SU-DHL-6 (cell line): ENCODE data around the gene TMEM108.

Experiments used
- H2AFZ ChIP-seq: fragments of 200-600 bp; sonication (generic); 2 replicates; pipeline ENCODE4 v1.6.1; 2014; ENCODE audit warnings: low read depth, mild to moderate bottlenecking, moderate library complexity, mixed read lengths, antibody characterized with exemption, low read length; ENCODE audit not compliant: severe bottlenecking
- H3F3A ChIP-seq: fragments of 200-600 bp; shearing (Covaris generic); 2 replicates; pipeline ENCODE4 v1.6.0; 2016; ENCODE audit warnings: antibody characterized with exemption, mild to moderate bottlenecking; ENCODE audit not compliant: insufficient read depth
- H3K27ac ChIP-seq: fragments of 200-600 bp; sonication (generic); 2 replicates; pipeline ENCODE4 v1.5.1; 2016; ENCODE audit warnings: low read depth, mild to moderate bottlenecking, low read length, moderate library complexity, mixed read lengths
- H3K27me3 ChIP-seq: fragments of 200-600 bp; sonication (generic), shearing (Covaris generic); 2 replicates; pipeline ENCODE4 v1.6.0; 2014; ENCODE audit warnings: mild to moderate bottlenecking, low read length
- H3K36me3 ChIP-seq: fragments of 200-600 bp; sonication (generic); 2 replicates; pipeline ENCODE4 v1.6.1; 2014; ENCODE audit warnings: mild to moderate bottlenecking, low read length, mixed read lengths
- H3K4me2 ChIP-seq: fragments of 300-600, 200-600 bp; shearing (Covaris generic), sonication (generic); 2 replicates; pipeline ENCODE4 v1.6.0; 2014; ENCODE audit warnings: low read length, low read depth, mild to moderate bottlenecking; ENCODE audit not compliant: poor library complexity, severe bottlenecking
- H3K4me3 ChIP-seq: fragments of 200-600 bp; sonication (generic); 2 replicates; pipeline ENCODE4 v1.5.1; 2014; ENCODE audit warnings: antibody characterized with exemption, low read length, mild to moderate bottlenecking, mixed read lengths; ENCODE audit not compliant: insufficient read depth, poor library complexity, severe bottlenecking
- H3K79me2 ChIP-seq: fragments of 200-600 bp; sonication (generic); 2 replicates; pipeline ENCODE4 v1.6.1; 2014; ENCODE audit warnings: mild to moderate bottlenecking, low read length, moderate library complexity; ENCODE audit not compliant: insufficient read depth
- H3K9ac ChIP-seq: fragments of 200-600 bp; sonication (generic); 2 replicates; pipeline ENCODE4 v1.7.0; 2014; ENCODE audit warnings: mild to moderate bottlenecking, low read length
- H3K9me2 ChIP-seq: fragments of 200-600 bp; sonication (generic); replicated peaks from 2 replicates; pipeline ENCODE4 v1.6.1; 2014; ENCODE audit warnings: low read length; ENCODE audit not compliant: insufficient read depth
- H3K9me3 ChIP-seq: fragments of 200-600 bp; sonication (generic); 2 replicates; pipeline ENCODE4 v1.6.1; 2014; ENCODE audit warnings: low read length, mixed read lengths; ENCODE audit not compliant: insufficient read depth
- H4K20me1 ChIP-seq: fragments of 200-600 bp; sonication (generic); 2 replicates; pipeline ENCODE4 v1.6.1; 2014; ENCODE audit warnings: low read depth, mild to moderate bottlenecking, antibody characterized with exemption, low read length, moderate library complexity, mixed read lengths
- EZH2phosphoT487 ChIP-seq: fragments of 200-600 bp; sonication (generic), shearing (Covaris generic); conservative IDR thresholded peaks from 2 replicates; pipeline ENCODE4 v1.6.1; 2018; ENCODE audit warnings: mild to moderate bottlenecking, antibody characterized with exemption, low read length, moderate library complexity, mixed read lengths
- TF ChIP-seq, protein P1 (sequence below): fragments of 200-600 bp; sonication (generic); IDR thresholded peaks from one replicate; pipeline ENCODE4 v1.5.1; 2017; ENCODE audit warnings: antibody characterized with exemption, mild to moderate bottlenecking, low read length, moderate library complexity; ENCODE audit not compliant: insufficient read depth, poor library complexity, severe bottlenecking

TMEM108 gene

DNA sequence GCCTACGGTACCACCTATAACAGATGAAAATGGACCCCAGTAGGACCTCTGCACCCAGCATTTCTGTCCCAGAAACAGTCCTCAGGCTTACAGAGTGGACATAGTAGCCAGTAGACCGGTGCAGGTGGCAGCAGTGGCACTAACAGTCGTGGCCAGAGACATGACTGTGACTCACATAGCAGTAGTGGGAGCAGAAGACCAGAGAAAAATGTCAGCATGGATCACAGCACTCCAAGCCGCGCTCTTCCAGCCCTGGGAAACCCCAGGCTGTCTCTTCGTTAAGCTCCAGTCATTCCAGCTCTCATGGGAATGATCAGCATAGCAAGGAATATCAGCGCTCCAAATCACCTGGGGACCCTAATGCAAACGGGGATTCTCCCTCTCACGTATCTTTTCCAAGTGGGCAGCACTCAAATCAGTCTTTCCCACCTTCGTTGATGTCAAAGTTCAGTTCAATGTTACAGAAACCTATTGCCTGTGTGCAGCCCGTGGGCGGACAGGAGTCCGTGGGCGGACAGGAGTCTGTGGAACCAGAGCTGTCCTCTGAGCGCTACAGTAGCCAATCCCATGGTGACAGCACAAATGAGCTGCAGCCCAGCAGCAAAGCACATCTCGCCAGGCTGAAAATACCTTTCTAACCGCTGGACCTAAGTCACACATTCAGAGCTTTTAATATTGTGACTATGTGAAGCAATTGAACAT lies 372.2 kb downstream of the TMEM108 start:
- H3K9ac ChIP-seq, result no peak overlapping the region
- 0 out of 2 replicates have a peak, but pooled peaks cover 7% of the 10 kb centered on the region for H3F3A ChIP-seq
- no peaks in the 10 kb centered on the region for H3K36me3 ChIP-seq
- no peak for TF ChIP-seq EZH2phosphoT487
- TF ChIP-seq, protein P1, sequence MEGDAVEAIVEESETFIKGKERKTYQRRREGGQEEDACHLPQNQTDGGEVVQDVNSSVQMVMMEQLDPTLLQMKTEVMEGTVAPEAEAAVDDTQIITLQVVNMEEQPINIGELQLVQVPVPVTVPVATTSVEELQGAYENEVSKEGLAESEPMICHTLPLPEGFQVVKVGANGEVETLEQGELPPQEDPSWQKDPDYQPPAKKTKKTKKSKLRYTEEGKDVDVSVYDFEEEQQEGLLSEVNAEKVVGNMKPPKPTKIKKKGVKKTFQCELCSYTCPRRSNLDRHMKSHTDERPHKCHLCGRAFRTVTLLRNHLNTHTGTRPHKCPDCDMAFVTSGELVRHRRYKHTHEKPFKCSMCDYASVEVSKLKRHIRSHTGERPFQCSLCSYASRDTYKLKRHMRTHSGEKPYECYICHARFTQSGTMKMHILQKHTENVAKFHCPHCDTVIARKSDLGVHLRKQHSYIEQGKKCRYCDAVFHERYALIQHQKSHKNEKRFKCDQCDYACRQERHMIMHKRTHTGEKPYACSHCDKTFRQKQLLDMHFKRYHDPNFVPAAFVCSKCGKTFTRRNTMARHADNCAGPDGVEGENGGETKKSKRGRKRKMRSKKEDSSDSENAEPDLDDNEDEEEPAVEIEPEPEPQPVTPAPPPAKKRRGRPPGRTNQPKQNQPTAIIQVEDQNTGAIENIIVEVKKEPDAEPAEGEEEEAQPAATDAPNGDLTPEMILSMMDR, result no peak
- H3K27ac ChIP-seq, result no peak overlapping the region
- no peak overlapping the region for H2AFZ ChIP-seq
- no peaks in the 10 kb centered on the region for H3K79me2 ChIP-seq
- H3K9me3 ChIP-seq, result no peaks in the 10 kb centered on the region
- no peak overlapping the region for H3K4me3 ChIP-seq
- no peaks in the 10 kb centered on the region for H3K9me2 ChIP-seq
- no peak overlapping the region for H3K4me2 ChIP-seq
- H4K20me1 ChIP-seq, result peaks cover 4% of the 10 kb centered on the region; the same call in 1 of the 2 replicates
- no peaks in the 10 kb centered on the region for H3K27me3 ChIP-seq

DNA sequence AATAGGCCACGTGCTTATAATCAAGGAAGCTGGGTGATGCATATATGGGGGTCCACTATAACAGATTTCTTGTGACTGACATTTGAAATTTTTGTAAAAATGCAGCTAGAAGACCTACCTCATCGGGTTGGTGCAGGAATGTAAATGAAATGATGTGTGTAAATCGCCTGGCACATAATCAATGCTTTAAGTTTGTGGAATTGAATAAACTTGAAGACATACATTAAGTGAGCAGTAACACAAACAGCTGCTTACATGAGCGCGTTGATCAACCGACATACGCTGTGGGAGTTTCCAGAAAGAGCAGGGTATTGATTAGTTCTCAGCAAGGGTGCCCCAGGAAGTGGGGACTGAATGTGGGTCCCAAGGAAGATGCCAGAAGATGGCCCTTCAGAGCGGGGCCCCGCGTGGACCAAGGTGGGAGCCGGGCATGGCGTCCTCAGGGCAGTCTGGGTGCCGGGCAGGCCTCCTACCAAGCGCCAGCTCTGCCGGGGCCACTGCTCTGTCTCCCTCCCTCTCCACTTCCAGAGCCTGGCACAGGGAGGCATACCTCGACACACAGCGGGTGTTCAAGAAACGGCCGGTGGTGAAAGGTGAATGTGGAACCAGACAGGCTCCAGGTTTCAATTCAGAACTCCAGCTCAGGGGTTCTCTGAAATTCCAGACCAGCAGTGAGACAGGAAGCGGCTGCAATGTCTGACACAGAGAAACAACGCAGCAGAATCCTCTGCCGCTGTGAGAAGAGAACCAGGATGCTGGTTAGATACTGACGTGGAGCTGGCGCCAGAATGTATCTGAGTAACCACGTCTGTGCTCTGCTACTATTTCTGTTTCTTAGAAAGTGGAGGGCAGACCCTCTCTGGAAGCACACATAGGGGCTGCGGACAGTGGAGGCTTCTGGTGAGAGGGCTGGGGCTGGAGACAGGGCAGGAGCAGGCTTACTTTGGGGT lies 374.3 kb downstream of the TMEM108 start:
- no peak overlapping the region for H3K4me3 ChIP-seq
- H3K27me3 ChIP-seq, result no peaks in the 10 kb centered on the region
- no peaks in the 10 kb centered on the region for H3K79me2 ChIP-seq
- H3F3A ChIP-seq, result 0 out of 2 replicates have a peak, but pooled peaks cover 7% of the 10 kb centered on the region
- TF ChIP-seq, protein P1, result no peak
- TF ChIP-seq EZH2phosphoT487, result no peak
- H3K4me2 ChIP-seq, result no peak overlapping the region
- no peak overlapping the region for H3K9ac ChIP-seq
- no peaks in the 10 kb centered on the region for H3K9me3 ChIP-seq
- no peak overlapping the region for H3K27ac ChIP-seq
- peaks cover 4% of the 10 kb centered on the region; the same call in 1 of the 2 replicates for H4K20me1 ChIP-seq
- H3K9me2 ChIP-seq, result no peaks in the 10 kb centered on the region
- no peak overlapping the region for H2AFZ ChIP-seq
- no peaks in the 10 kb centered on the region for H3K36me3 ChIP-seq

DNA sequence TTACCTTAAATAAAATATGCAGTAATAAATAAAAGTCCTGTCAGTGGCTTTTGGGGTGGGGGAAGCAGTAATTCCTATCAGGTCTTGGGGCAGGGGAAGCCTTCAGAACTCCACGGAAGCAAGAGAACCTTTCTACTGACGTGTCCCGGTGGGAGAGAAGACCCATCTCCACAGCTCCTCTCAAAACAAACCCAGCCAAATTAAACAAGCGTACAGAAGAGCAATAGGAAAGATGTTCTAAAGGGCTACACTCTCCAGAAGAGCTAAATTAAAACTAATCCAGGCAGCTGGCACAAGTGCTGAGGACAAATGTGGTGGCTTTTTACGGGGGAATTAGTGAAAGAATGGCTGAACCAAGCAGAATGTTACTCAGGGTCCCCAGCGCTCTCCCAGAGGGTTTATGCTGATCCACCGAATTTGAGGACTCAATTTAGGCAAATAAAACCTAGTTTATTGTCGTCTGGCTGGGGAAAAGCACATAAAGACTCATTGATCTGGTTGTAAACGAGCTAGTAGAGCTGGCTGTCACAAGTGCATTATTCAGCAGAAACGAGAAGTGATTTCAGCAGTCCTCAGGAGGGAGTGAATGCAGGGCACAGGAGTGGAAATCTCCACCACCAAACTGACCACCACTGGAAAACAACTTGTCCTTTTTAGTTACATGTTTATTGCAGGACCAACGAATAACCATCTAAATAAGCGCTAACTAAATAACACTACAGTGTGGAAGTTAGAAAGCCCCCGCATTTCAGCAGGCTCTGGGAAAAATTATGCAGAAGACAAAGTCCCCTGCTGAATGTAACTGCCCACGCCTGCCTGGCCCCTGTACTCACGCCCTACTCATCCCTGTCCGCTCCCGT lies 375.2 kb downstream of the TMEM108 start:
- H3K4me3 ChIP-seq, result no peak overlapping the region
- H2AFZ ChIP-seq, result no peak overlapping the region
- peaks cover 4% of the 10 kb centered on the region; the same call in 1 of the 2 replicates for H4K20me1 ChIP-seq
- no peak overlapping the region for H3K4me2 ChIP-seq
- no peaks in the 10 kb centered on the region for H3K36me3 ChIP-seq
- no peak overlapping the region for H3K9ac ChIP-seq
- 0 out of 2 replicates have a peak, but pooled peaks cover 7% of the 10 kb centered on the region for H3F3A ChIP-seq
- H3K9me2 ChIP-seq, result no peaks in the 10 kb centered on the region
- no peak overlapping the region for H3K27ac ChIP-seq
- TF ChIP-seq, protein P1, result no peak
- no peak for TF ChIP-seq EZH2phosphoT487
- H3K9me3 ChIP-seq, result no peaks in the 10 kb centered on the region
- H3K79me2 ChIP-seq, result no peaks in the 10 kb centered on the region
- H3K27me3 ChIP-seq, result no peaks in the 10 kb centered on the region
